ENCODE data around the gene AP1S2. TPM values are rescaled to one million over a fixed set of nuclear protein-coding genes. Genes with fewer than 3 reads are reported as not detected.

AP1S2 gene
- 28.2 and 28.3 TPM in 2 replicates for total RNA-seq (2014; rRNA removed)
- Bru-seq, nascent RNA: percentile 75 among the genes with signal in this experiment
- percentile 75 among the genes with signal in this experiment for BruChase-seq, experiment 1, labeled RNA remaining after a 6-hour chase
- BruChase-seq, experiment 2, labeled RNA remaining after a 2-hour chase: percentile 82 among the genes with signal in this experiment
- long read RNA-seq, transcript AP1S2-201 (5 exons, 2,237 nt): major isoform, 58 of 102 reads
- long read RNA-seq, partial matches to known transcripts: 3 of 102 reads
- long read RNA-seq, other reads (novel, unspliced or antisense): 37 of 102 reads

DNA sequence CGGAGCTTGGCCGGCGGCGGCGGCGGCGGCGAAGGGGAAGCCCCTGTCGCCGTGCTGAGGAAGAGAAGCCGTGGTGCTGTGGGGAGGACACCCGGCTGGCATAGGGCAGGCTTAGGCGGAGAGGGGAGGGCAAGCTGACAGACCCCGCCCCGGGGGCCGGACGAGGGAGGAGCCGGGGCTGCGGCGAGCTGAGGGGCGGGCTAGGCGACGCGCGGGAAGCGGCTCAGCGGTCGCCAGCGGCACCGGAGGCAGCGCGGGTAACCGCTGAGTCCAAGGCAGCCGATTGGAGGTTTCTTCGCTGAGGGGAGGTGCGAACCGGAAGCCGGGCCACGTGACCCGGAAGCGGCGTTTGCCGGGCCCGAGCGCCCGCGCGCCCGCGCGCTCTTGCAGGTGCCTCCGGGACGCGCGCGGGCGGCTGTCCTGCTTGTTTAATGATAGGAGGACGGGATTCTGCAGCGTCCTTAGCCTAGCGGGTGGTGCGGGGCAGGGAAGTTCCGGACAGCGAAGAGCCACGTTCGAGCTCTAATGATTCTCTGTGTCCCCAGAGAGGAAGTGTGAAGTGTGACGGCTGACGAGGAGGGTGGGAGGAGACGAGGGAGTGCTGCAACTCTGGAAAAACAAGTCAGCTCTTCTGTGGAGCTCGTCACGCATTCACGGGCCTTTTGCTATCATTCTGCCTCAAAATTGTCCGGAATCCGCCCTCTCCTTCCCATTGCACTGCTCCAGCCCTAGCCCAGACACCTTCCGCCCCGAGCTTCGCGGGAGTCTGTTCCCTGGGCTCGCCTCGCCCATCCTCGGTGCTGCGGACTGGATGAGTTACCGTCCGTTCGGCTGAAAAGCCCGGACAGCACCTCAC lies at the start of gene AP1S2:
AP1S2 (minus strand) TSS at position 102 of the 856 bp plus-strand sequence. CDS start 2,289 bp downstream, outside the sequence.
- DNase-seq (peak; percentile 93), ATAC-seq (peak; percentile 92)
- Histone ChIP-seq H4K20me1 (ENCODE audit: low read length) (no peaks in the 10 kb centered on the region), H3K27ac (ENCODE audit: low read length) (peak within 1 kb of the TSS; percentile 70), H3K9ac (ENCODE audit: low read length) (peak within 1 kb of the TSS; percentile 63), H3K9me2 (replicated peaks; ENCODE audit: low read length) (no peaks in the 10 kb centered on the region), H3K36me3 (ENCODE audit: low read depth, low read length) (no peaks in the 10 kb centered on the region), H2AFZ (ENCODE audit: low read length) (peak within 1 kb of the TSS; percentile 87), H3K9me3 (ENCODE audit: low read length) (no peaks in the 10 kb centered on the region), H3K4me2 (ENCODE audit: low read length) (peak within 1 kb of the TSS; percentile 93), H3K4me3 (ENCODE audit: low read length) (peak within 1 kb of the TSS; percentile 80), H3F3A (ENCODE audit: low read length, unreplicated experiment) (no peaks in the 10 kb centered on the region), H3K79me2 (ENCODE audit: low read length) (peaks cover 18% of the 10 kb centered on the region; the same call in 1 of the 2 replicates), H3K27me3 (ENCODE audit: low read length) (no peaks in the 10 kb centered on the region), H3K4me1 (ENCODE audit: insufficient read depth, low read length) (peaks cover 36% of the 10 kb centered on the region)
- intact Hi-C loops (cut with micrococcal nuclease): loop anchor here (10.0 kb wide), 2 partner anchors 270 to 810 kb away; partner anchors contain the start of gene GRPR
- BruUV-seq (replicated peaks): TSS peak; percentile 82
- POLR2A ChIA-PET (ENCODE audit: unreplicated experiment): interaction anchor here (0.6 kb wide), 1 partner anchor 116 kb away, joined by 3 read pairs; no protein-coding TSS in a partner anchor
- TF ChIP-seq EZH2phosphoT487 (IDR thresholded peaks at IDR 0.05; ENCODE audit: borderline replicate concordance, low read length): no peak
- no peak for TF ChIP-seq EZH2 (IDR thresholded peaks at IDR 0.05; ENCODE audit: low read length, unreplicated experiment)
- TF ChIP-seq, protein P1, sequence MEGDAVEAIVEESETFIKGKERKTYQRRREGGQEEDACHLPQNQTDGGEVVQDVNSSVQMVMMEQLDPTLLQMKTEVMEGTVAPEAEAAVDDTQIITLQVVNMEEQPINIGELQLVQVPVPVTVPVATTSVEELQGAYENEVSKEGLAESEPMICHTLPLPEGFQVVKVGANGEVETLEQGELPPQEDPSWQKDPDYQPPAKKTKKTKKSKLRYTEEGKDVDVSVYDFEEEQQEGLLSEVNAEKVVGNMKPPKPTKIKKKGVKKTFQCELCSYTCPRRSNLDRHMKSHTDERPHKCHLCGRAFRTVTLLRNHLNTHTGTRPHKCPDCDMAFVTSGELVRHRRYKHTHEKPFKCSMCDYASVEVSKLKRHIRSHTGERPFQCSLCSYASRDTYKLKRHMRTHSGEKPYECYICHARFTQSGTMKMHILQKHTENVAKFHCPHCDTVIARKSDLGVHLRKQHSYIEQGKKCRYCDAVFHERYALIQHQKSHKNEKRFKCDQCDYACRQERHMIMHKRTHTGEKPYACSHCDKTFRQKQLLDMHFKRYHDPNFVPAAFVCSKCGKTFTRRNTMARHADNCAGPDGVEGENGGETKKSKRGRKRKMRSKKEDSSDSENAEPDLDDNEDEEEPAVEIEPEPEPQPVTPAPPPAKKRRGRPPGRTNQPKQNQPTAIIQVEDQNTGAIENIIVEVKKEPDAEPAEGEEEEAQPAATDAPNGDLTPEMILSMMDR (conservative IDR thresholded peaks at IDR 0.05; ENCODE audit: low read depth, low read length): no peak
- CTCF ChIA-PET: interaction anchor here (0.5 to 0.7 kb wide), 2 partner anchors 42 to 117 kb away, joined by 3 to 4 read pairs; no protein-coding TSS in a partner anchor

- no peak for ATAC-seq
- CTCF ChIA-PET: no interaction called here
- Histone ChIP-seq H3K9me2 (replicated peaks; ENCODE audit: low read length) (no peaks in the 10 kb centered on the region), H3K9ac (ENCODE audit: low read length) (no peak overlapping the region), H3K27ac (ENCODE audit: low read length) (no peak overlapping the region), H3K79me2 (ENCODE audit: low read length) (no peaks in the 10 kb centered on the region), H3K4me3 (ENCODE audit: low read length) (no peak overlapping the region), H2AFZ (ENCODE audit: low read length) (no peak overlapping the region), H4K20me1 (ENCODE audit: low read length) (no peaks in the 10 kb centered on the region), H3F3A (ENCODE audit: low read length, unreplicated experiment) (no peaks in the 10 kb centered on the region), H3K36me3 (ENCODE audit: low read depth, low read length) (no peaks in the 10 kb centered on the region), H3K4me1 (ENCODE audit: insufficient read depth, low read length) (no peaks in the 10 kb centered on the region), H3K27me3 (ENCODE audit: low read length) (no peaks in the 10 kb centered on the region), H3K4me2 (ENCODE audit: low read length) (no peak overlapping the region), H3K9me3 (ENCODE audit: low read length) (no peaks in the 10 kb centered on the region)
- DNase-seq: no peak
- intact Hi-C loops (cut with micrococcal nuclease): no loop called here
- no TSS peak for BruUV-seq (replicated peaks)
- POLR2A ChIA-PET (ENCODE audit: unreplicated experiment): no interaction called here
- TF ChIP-seq, protein P1 (conservative IDR thresholded peaks at IDR 0.05; ENCODE audit: low read depth, low read length): no peak
- TF ChIP-seq EZH2phosphoT487 (IDR thresholded peaks at IDR 0.05; ENCODE audit: borderline replicate concordance, low read length): no peak
- TF ChIP-seq EZH2 (IDR thresholded peaks at IDR 0.05; ENCODE audit: low read length, unreplicated experiment): no peak
These were observed 48.6 kb upstream of the AP1S2 start for GRCh38 chrX:15903186-15903681.

All from PC-3 (cell line).